ENCODE measurements around the gene RPS6KB2. TPM values are rescaled to one million over a fixed set of nuclear protein-coding genes. Genes with fewer than 3 reads are reported as not detected.

RPS6KB2 gene
- total RNA-seq (2014; rRNA removed; shearing (Covaris generic); ENCODE audit: low replicate concordance), result 42.9 and 46.6 TPM in 2 replicates

- in situ Hi-C loops (cut with HindIII; ENCODE audit: low pct_unique_long_range_greater_than_20kb, low sequenced_read_pairs), result no loop called here
These were observed at the start of gene RPS6KB2 for GRCh38 chr11:67428052-67429001. RPS6KB2 (plus strand) TSS chr11:67428494; CDS start chr11:67428546, 52 bp downstream.

DNA sequence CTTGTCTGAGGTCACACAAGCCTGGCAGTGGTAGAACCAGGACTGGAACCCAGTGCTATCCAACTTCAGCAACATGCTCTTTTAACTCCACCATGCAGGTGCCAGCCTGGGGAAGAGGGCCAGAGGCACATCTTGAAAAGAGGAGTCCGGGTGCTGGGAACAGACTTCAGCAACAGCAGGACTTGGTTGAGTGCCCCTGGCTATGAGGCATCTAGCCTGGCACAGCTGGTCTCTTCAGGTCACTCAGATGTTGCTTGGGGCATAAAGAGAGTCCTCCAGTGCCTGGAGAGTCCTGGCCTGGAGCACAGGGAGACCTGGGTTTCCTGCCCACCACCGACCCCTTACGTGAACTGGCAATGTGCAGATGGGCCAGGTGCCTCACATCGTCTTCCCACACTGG is 49.8 kb upstream of the RPS6KB2 start:
- in situ Hi-C loops (cut with HindIII; ENCODE audit: low pct_unique_long_range_greater_than_20kb, low sequenced_read_pairs), result no loop called here
- DNase-seq (ENCODE audit: low read depth), result no peak

More at GRCh38 chr11:67428052-67429001, at the start of gene RPS6KB2:
- DNase-seq (ENCODE audit: low read depth), result peak; percentile 92

- peak; percentile 90 for DNase-seq (ENCODE audit: low read depth)
- in situ Hi-C loops (cut with HindIII; ENCODE audit: low pct_unique_long_range_greater_than_20kb, low sequenced_read_pairs), result no loop called here
These were observed 48.9 kb upstream of the RPS6KB2 start for GRCh38 chr11:67379061-67380058.

DNA sequence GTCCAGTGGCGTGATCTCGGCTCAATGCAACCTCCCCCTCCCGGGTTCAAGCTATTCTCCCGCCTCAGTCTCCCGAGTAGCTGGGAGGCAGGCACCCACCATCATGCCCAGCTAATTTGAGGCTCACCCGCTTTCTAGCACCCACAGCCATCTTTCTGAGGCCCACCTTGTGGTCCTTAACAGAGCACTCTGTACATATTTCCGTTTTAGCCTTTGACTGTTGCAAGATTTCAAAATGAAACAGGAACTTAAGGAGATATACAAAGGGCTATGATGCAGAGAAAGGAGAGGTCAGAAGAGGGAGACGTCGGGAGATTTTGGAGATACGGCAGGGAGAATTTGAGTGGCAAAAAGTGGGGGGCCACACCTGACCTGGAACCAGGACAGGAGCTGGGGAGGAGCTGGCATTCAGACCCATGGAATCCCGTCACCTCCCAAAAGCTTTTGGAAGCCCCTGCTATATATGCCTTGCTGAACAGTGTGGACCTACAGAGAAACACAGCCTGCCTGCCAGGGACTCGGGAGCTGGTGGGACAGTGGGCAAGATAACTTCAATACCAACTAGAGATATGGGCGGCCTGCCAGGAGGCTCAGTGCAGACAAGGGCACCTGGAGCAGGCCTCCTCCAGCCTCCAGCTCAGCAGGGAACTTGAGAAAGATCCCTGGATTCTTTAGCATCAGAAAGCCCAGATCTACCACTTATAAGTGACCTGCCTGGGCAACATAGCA is 46.9 kb upstream of the RPS6KB2 start:
- DNase-seq (ENCODE audit: low read depth), result no peak
- in situ Hi-C loops (cut with HindIII; ENCODE audit: low pct_unique_long_range_greater_than_20kb, low sequenced_read_pairs), result no loop called here

DNA sequence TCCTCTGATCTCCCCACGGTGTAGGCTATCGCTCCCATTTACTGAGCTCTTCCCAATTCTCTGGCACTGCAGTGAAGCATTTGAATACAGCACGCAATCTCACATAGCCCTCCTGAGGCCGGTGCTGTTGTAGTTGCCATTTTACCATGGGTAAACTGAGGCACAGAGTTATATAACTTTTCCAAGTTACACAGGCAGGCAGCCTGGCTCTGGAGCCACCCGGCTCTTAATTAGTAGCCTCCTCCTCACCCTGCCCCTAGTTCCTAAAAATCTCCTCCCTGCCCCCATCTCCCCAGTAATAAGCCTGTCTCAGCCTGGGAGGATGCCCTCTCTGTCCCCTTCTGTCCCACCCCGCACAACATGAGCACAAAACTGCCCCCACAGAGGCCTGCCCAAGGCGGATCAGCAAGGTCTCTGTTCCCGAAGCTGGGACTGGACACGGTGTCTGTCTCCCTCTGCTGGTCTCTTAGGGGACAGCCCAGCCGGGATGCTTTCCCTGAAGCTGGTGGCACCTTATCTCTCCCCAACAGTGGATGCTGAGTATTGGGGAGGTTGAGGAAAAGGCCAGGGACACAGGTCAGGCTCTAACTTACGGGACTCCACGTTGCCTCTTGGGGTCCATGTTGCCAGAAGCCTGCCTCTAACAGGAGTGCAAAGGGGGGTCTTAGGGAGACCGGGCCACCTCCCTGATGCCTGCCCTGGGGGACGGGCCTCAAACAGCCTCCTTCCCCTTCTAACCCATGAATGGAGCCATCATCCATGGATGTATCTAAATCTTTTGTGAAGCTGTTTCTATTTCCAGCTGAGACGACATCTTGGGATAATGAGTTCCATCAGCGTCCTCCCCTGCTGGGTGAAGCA is 45.8 kb upstream of the RPS6KB2 start:
- peak; percentile 61 for DNase-seq (ENCODE audit: low read depth)
- in situ Hi-C loops (cut with HindIII; ENCODE audit: low pct_unique_long_range_greater_than_20kb, low sequenced_read_pairs), result no loop called here

DNA sequence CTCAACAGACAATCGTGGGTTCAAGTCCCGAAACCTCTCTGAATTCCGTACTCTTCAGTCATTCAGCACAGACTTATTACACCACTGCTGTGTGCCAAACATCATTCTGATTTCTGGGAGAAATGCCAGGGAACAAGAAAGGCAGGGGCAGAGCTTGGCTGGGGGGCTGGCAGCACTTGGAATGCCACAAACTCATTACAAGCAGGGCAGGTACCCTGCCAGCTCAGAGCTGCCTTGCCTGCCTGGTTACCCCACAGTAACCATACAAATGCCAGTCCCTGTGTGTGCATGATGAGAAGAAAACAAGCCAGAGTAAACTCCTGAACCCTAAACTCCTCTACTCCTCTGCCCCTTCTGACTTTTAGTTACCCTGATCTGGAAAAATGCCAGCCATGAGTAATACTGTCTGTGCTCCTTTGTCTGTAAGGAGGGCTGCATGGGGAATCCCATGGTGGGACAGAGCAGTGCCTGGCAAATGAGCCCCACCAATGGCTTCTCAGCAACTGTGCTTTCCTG is 43.4 kb upstream of the RPS6KB2 start:
- in situ Hi-C loops (cut with HindIII; ENCODE audit: low pct_unique_long_range_greater_than_20kb, low sequenced_read_pairs), result no loop called here
- peak; percentile 75 for DNase-seq (ENCODE audit: low read depth)

- in situ Hi-C loops (cut with HindIII; ENCODE audit: low pct_unique_long_range_greater_than_20kb, low sequenced_read_pairs), result no loop called here
- DNase-seq (ENCODE audit: low read depth), result no peak
These were observed 41.2 kb upstream of the RPS6KB2 start for GRCh38 chr11:67387069-67387468.

- DNase-seq (ENCODE audit: low read depth), result no peak
- in situ Hi-C loops (cut with HindIII; ENCODE audit: low pct_unique_long_range_greater_than_20kb, low sequenced_read_pairs), result no loop called here
These were observed 40.8 kb upstream of the RPS6KB2 start for GRCh38 chr11:67387518-67387917.

DNA sequence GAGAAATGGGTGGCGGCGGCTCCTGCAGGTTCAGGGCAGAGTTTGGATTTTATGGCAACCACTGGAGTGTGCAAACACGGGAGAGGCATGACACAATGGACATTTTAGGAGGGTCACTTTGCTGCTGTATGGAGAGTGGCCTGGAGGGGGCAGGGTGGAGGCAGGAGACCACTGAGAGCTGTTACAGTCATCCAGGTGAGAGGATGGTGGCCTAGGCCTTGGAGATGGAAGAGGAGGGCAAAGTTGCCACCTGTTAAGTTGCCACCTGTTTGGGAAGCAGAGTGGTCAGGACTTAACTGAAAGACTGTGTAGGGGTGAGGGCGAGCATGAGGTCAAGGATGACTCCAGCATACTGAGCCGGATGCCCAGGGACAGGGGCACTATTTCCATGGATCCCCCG is 38.8 kb upstream of the RPS6KB2 start:
- in situ Hi-C loops (cut with HindIII; ENCODE audit: low pct_unique_long_range_greater_than_20kb, low sequenced_read_pairs), result no loop called here
- DNase-seq (ENCODE audit: low read depth), result no peak

GRCh38 chr11:67390947-67391303 is 37.4 kb upstream of the RPS6KB2 start:
- DNase-seq (ENCODE audit: low read depth), result no peak
- in situ Hi-C loops (cut with HindIII; ENCODE audit: low pct_unique_long_range_greater_than_20kb, low sequenced_read_pairs), result no loop called here

DNA sequence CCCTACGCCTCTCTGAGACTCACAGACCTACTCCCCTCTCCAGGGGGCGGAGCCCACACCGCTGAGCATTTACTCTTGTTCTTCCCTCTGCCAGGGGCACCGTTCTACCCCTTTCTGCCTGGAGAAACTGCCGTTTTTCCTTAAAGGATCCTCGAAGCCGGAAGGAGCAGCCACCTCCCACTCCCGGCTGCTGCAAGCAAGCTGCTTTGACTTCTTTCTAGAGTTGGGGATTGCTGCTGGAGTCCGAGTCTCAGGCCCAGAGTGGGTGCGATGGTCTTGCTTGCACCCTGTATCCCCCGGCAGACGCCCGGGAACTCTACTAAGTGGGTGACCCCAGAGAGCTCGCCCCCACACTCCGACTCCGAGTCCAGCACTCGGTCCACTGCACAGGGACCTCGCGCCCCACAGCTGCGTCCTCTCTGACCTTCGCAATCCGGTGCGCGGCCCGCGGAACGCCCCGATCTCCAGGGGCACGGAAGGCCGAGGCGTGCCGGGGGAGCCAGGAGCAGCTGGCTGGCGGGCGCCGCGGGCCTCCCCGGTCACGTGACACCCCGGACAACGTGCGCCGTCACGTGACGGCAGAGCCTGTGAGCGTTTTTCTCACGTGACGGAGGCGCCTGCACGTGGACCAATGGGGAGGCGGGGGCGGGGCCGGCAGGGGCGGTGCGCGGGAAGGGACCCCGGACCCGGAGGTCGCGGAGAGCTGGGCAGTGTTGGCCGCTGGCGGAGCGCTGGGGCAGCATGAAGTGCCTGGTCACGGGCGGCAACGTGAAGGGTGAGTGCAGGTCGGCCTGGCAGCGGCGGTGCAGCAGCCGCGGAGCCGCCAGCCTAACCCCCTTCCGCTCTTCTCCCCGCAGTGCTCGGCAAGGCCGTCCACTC is 36.8 kb upstream of the RPS6KB2 start, which contains the start of gene RAD9A:
Gene RAD9A (plus strand): TSS at position 683 of the 879 bp plus-strand sequence. CDS start 59 bp downstream, at position 742.
- in situ Hi-C loops (cut with HindIII; ENCODE audit: low pct_unique_long_range_greater_than_20kb, low sequenced_read_pairs), result no loop called here
- peak; percentile 77 for DNase-seq (ENCODE audit: low read depth)

DNA sequence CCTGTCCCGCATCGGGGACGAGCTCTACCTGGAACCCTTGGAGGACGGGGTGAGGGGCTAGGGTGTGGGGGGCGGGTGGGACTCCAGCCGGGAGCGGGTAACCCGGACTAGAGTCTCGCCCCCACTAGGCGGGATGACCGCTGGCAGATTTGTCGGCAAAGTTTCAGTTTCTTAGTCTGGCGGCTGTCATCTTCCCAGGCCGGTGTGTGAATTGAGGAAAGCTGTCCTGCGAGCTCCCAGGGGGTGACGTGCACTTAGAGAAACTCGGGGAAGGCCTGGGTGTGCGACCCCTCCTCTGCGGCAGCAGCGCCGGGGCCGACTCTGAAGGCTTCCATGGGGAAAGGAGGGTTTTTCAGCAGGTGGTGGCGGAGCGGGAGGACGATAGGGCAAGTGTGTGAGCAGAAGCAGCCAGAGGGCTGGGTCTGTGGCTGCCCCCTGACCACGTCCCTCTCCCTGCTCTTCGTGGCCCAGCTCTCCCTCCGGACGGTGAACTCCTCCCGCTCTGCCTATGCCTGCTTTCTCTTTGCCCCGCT is 36.0 kb upstream of the RPS6KB2 start:
- in situ Hi-C loops (cut with HindIII; ENCODE audit: low pct_unique_long_range_greater_than_20kb, low sequenced_read_pairs), result no loop called here
- DNase-seq (ENCODE audit: low read depth), result no peak

- no peak for DNase-seq (ENCODE audit: low read depth)
- in situ Hi-C loops (cut with HindIII; ENCODE audit: low pct_unique_long_range_greater_than_20kb, low sequenced_read_pairs), result no loop called here
These were observed 34.9 kb upstream of the RPS6KB2 start for GRCh38 chr11:67393437-67393836.

DNA sequence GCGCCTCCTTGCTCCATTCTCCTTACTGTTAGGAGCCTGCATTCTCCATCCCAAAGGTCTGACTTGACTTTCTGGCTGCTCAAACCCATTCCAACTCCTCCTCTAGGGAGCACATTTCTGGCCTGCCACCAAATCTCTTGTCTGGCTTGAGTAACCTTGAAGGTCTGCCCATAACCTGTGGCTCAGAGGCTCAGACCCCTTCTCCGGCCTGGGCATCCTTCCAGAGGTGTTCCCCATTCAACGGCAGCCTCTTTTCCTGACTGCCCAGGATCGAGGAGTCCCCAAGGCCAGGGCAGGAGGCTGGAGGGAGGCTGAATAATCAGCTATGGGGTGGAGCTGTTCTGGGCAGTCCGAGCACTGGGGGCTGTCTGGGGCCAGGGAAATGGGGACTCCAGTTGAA is 34.3 kb upstream of the RPS6KB2 start:
- DNase-seq (ENCODE audit: low read depth), result no peak

GRCh38 chr11:67395555-67396258 is 32.6 kb upstream of the RPS6KB2 start:
- in situ Hi-C loops (cut with HindIII; ENCODE audit: low pct_unique_long_range_greater_than_20kb, low sequenced_read_pairs), result no loop called here
- DNase-seq (ENCODE audit: low read depth), result no peak

More for the DNA sequence above, 34.3 kb upstream of the RPS6KB2 start:
- in situ Hi-C loops (cut with HindIII; ENCODE audit: low pct_unique_long_range_greater_than_20kb, low sequenced_read_pairs), result no loop called here

Data from Caki2 (cell line).